Measurements from ENCODE around the gene CADPS. TPM values are rescaled to one million over a fixed set of nuclear protein-coding genes. Genes with fewer than 3 reads are reported as not detected.

CADPS gene
- total RNA-seq, 4 donors from 2014 or later, result 0.31 to 14.4 (median 5.2) TPM

DNA sequence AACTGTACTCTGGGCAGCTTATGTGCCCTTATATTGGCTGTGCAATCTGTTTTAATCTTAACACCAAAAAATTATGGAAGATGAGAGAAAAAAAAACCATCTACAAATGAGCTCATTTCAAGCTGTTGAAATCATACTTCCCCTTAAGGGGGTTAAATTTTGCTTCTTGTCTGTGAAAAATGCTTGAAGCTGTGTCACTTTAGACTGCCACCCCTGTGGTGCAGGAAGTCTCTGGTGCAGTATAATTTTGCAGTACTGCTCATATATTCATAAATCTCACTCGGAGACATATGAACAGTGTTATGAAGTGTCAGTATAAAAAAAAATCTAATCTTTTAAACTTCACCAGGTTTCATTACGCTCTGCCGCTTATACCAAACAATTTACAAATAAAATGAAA is 471.5 kb downstream of the CADPS start:
- Histone ChIP-seq H3K27ac (no peak overlapping the region), H3K4me3 (no peak overlapping the region), H3K36me3 (no peaks in the 10 kb centered on the region), H3K9me3 (no peaks in the 10 kb centered on the region), H3K4me1 (no peaks in the 10 kb centered on the region), H3K27me3 (peaks cover 12% of the 10 kb centered on the region)
- no peak for ATAC-seq
- TF ChIP-seq, protein P1, sequence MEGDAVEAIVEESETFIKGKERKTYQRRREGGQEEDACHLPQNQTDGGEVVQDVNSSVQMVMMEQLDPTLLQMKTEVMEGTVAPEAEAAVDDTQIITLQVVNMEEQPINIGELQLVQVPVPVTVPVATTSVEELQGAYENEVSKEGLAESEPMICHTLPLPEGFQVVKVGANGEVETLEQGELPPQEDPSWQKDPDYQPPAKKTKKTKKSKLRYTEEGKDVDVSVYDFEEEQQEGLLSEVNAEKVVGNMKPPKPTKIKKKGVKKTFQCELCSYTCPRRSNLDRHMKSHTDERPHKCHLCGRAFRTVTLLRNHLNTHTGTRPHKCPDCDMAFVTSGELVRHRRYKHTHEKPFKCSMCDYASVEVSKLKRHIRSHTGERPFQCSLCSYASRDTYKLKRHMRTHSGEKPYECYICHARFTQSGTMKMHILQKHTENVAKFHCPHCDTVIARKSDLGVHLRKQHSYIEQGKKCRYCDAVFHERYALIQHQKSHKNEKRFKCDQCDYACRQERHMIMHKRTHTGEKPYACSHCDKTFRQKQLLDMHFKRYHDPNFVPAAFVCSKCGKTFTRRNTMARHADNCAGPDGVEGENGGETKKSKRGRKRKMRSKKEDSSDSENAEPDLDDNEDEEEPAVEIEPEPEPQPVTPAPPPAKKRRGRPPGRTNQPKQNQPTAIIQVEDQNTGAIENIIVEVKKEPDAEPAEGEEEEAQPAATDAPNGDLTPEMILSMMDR (IDR thresholded peaks at IDR 0.05), result no peak
- no peak for TF ChIP-seq EP300 (IDR thresholded peaks at IDR 0.05)
- 75 to 81% methylated on average over 2 to 3 of the region's 3 CpGs for WGBS, 2 donors (ENCODE audit: low coverage in 1 of 2)

DNA sequence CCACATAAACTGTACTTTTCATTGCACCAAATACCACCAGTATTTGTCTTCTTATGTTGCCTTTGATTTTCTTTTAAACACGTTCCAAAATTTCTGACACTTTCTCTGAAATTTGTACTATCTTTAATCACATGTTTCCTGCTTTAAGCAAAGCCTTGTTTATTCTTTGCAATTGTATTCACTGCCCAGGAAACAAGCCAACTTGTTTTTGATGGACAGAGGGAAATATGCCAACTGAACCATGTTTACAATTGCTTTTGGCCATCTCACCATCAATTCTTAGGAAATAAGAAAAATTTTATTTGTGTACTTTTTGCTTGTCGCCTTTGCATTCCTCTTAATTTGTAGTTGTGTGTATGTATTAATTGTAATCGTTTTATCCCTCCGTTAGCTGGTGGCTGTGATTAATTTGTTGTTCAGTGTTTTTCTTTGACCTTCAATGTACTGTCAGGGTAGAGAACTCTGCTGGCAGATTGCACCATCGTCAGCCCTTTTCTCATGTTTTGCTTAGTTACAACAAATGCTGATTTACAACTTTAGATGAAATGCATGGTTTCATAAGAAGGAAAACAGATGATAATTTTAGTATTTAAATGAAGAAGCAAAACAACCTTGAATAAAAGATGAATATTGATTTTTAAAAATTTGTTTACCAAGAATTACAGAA is 482.5 kb downstream of the CADPS start:
- TF ChIP-seq POLR2AphosphoS5 (IDR thresholded peaks at IDR 0.05) (no peak), POLR2A (IDR thresholded peaks at IDR 0.05) (no peak), EP300 (IDR thresholded peaks at IDR 0.05) (no peak)
- TF ChIP-seq, protein P1 (IDR thresholded peaks at IDR 0.05), result no peak
- ATAC-seq, result no peak
- Histone ChIP-seq H3K4me3 (no peak overlapping the region), H3K27ac (no peak overlapping the region), H3K4me1 (no peaks in the 10 kb centered on the region), H3K27me3 (peaks cover 29% of the 10 kb centered on the region), H3K36me3 (no peaks in the 10 kb centered on the region), H3K9me3 (peaks cover 0 to 7% (median 0%) of the 10 kb centered on the region in 3 donors)
- 39% methylated on average over 5 of the region's 5 CpGs for WGBS, 2 donors (ENCODE audit: low coverage in 1 of 2)

DNA sequence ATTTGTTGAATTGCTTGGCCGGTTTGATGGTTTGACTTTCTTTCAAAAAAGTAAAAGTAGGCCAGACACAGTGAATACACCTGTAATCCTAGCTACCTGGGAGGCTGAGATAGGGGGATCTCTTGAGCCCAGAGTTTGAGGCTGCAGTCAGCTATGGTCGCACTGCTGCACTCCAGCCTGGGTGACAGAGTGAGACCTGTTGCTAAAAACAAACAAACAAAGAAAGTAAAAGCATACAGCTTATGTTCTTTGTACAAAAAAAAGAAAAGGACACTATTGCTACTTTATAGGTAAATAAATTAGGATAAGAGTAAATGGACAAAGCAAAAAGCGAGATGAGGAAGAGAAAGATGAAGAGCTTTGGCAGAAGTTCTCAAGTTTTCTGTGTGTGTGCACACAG is 488.0 kb downstream of the CADPS start:
- TF ChIP-seq EP300 (IDR thresholded peaks at IDR 0.05), result no peak
- no peak for TF ChIP-seq POLR2A (IDR thresholded peaks at IDR 0.05)
- TF ChIP-seq, protein P1 (IDR thresholded peaks at IDR 0.05), result no peak
- TF ChIP-seq POLR2AphosphoS5 (IDR thresholded peaks at IDR 0.05), result no peak
- ATAC-seq, result no peak

DNA sequence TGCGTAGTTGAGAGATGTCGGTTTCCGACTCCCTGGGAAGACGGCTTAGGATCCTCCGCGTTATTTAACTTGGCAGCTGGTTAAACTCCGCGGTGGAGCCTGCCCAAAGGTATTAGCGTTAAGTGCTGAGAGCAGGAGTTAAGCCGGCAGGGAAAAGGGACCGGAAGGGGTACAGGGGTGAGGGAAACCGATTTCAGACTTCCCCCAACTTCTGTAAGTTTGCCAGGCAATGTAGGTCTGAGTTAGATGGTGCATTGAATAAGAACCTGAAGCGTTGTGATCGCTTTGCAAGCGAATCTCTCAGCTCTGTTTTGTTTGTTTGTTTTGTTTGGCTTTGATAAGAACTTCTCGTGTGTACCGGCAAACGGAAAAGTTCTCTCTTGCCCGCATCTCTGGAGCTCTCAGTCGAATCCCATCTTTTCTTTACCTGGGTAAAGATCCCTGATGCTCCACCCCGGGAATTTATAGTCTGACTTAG is 495.9 kb downstream of the CADPS start:
- ATAC-seq, result no peak
- no peak overlapping the region for H3K27ac ChIP-seq
- no peaks in the 10 kb centered on the region for H3K9me3 ChIP-seq
- H3K4me3 ChIP-seq, result no peak overlapping the region
- H3K36me3 ChIP-seq, result no peaks in the 10 kb centered on the region
- WGBS, 2 donors (ENCODE audit: low coverage in 1 of 2), result 2 to 4% methylated on average over 18 to 21 of the region's 21 CpGs
- TF ChIP-seq, protein P1 (IDR thresholded peaks at IDR 0.05), result no peak
- TF ChIP-seq POLR2A (IDR thresholded peaks at IDR 0.05) (no peak), POLR2AphosphoS5 (IDR thresholded peaks at IDR 0.05) (no peak), EP300 (IDR thresholded peaks at IDR 0.05) (no peak)
- peaks cover 0 to 19% (median 0%) of the 10 kb centered on the region in 3 donors for H3K4me1 ChIP-seq
- H3K27me3 ChIP-seq, result peaks cover 82% of the 10 kb centered on the region

More for the DNA sequence above, 488.0 kb downstream of the CADPS start:
- Histone ChIP-seq H3K4me3 (no peak overlapping the region), H3K27me3 (peaks cover 41% of the 10 kb centered on the region), H3K9me3 (peaks cover 0 to 7% (median 0%) of the 10 kb centered on the region in 3 donors), H3K4me1 (no peaks in the 10 kb centered on the region), H3K27ac (no peak overlapping the region), H3K36me3 (no peaks in the 10 kb centered on the region)
- WGBS, 2 donors (ENCODE audit: low coverage in 1 of 2), result 59 to 63% methylated on average over 2 to 3 of the region's 3 CpGs

DNA sequence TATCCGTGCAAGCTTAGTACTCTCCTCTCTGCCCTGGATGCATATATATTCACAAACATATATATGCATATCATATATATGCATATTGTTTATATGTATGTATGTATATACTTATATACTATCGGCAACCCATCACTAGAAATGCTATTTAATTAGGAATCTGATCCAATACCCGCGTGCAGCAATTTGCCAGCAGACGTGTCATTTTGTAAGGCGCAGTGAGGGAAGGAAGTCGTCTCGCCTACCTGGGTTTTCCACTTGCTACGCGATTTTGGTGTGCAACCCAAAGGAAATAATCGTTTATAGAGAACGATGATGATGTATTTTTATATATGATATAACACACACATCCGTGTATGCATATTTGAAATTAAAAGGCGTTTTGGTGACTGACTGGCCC is 496.3 kb downstream of the CADPS start:
- 2 to 3% methylated on average over 14 of the region's 14 CpGs for WGBS, 2 donors (ENCODE audit: low coverage in 1 of 2)
- no peak for ATAC-seq
- H3K36me3 ChIP-seq, result no peaks in the 10 kb centered on the region
- peaks cover 86% of the 10 kb centered on the region for H3K27me3 ChIP-seq
- no peak overlapping the region for H3K27ac ChIP-seq
- TF ChIP-seq, protein P1 (IDR thresholded peaks at IDR 0.05), result no peak
- TF ChIP-seq POLR2A (IDR thresholded peaks at IDR 0.05) (no peak), POLR2AphosphoS5 (IDR thresholded peaks at IDR 0.05) (no peak), EP300 (IDR thresholded peaks at IDR 0.05) (no peak)
- no peaks in the 10 kb centered on the region for H3K9me3 ChIP-seq
- no peak overlapping the region for H3K4me3 ChIP-seq
- H3K4me1 ChIP-seq, result peaks cover 0 to 24% (median 0%) of the 10 kb centered on the region in 3 donors
